Mucosa of rectum (tissue), 2 donors: ENCODE measurements around the gene OPRD1.
A peak's percentile ranks its signal among the peaks of the same experiment; 100 is the strongest.
"Not testable (repeated sequence)": the region's sequence is repeated elsewhere in the genome, so short reads cannot be mapped to it uniquely, and the experiment has no call there.

Experiments used
- H3K27ac ChIP-seq, 2 donors: one replicate each; pipeline ENCODE4 v1.7.0; 2013; ENCODE audit warnings: inconsistent platforms in 2 of 2, low read depth in 2 of 2, low read length in 2 of 2
- H3K27me3 ChIP-seq, 2 donors: one replicate each; pipeline ENCODE4 v1.7.0; 2013; ENCODE audit warnings: low read length in 2 of 2; ENCODE audit not compliant: control insufficient read depth in 2 of 2, insufficient read depth in 2 of 2
- H3K36me3 ChIP-seq, 2 donors: one replicate each; pipeline ENCODE4 v1.7.0; 2013; ENCODE audit warnings: low read length in 2 of 2; ENCODE audit not compliant: control insufficient read depth in 2 of 2, insufficient read depth in 2 of 2
- H3K4me1 ChIP-seq, 2 donors: one replicate each; pipeline ENCODE4 v1.7.0; 2013; ENCODE audit warnings: low read length in 2 of 2, mild to moderate bottlenecking in 1 of 2; ENCODE audit not compliant: control insufficient read depth in 2 of 2, insufficient read depth in 2 of 2
- H3K4me3 ChIP-seq, 2 donors: one replicate each; pipeline ENCODE4 v1.7.0; 2013; ENCODE audit warnings: low read length in 2 of 2
- H3K9ac ChIP-seq, 2 donors: one replicate each; pipeline ENCODE4 v1.7.0; 2013; ENCODE audit warnings: low read length in 2 of 2, low read depth in 1 of 2, mild to moderate bottlenecking in 1 of 2
- H3K9me3 ChIP-seq, 2 donors: one replicate each; pipeline ENCODE4 v1.7.0; 2013; ENCODE audit warnings: low read length in 2 of 2; ENCODE audit not compliant: control insufficient read depth in 2 of 2
- donor health status: healthy.
- donor health status: Normal muscosa, but diverticular disease.

Gene OPRD1

GRCh38 chr1:28860332-28861073 lies 48.5 kb downstream of the OPRD1 start:
- no peaks in the 10 kb centered on the region for H3K9me3 ChIP-seq
- no peaks in the 10 kb centered on the region for H3K36me3 ChIP-seq
- peaks cover 6 to 10% of the 10 kb centered on the region in 2 donors for H3K4me1 ChIP-seq
- peak overlapping the region in 1 of 2 donors; percentile 41 for H3K9ac ChIP-seq
- no peaks in the 10 kb centered on the region for H3K27me3 ChIP-seq
- no peak overlapping the region for H3K4me3 ChIP-seq
- peak overlapping the region; percentile 9 to 53 for H3K27ac ChIP-seq

- H3K27me3 ChIP-seq = peaks cover 0 to 2% of the 10 kb centered on the region in 2 donors
- H3K4me3 ChIP-seq = no peak overlapping the region
- H3K36me3 ChIP-seq = no peaks in the 10 kb centered on the region
- no peak overlapping the region for H3K27ac ChIP-seq
- H3K4me1 ChIP-seq = peaks cover 6 to 10% of the 10 kb centered on the region in 2 donors
- H3K9ac ChIP-seq = no peak overlapping the region
- no peaks in the 10 kb centered on the region for H3K9me3 ChIP-seq
Observed at GRCh38 chr1:28862571-28863403, 50.8 kb downstream of the OPRD1 start.

DNA sequence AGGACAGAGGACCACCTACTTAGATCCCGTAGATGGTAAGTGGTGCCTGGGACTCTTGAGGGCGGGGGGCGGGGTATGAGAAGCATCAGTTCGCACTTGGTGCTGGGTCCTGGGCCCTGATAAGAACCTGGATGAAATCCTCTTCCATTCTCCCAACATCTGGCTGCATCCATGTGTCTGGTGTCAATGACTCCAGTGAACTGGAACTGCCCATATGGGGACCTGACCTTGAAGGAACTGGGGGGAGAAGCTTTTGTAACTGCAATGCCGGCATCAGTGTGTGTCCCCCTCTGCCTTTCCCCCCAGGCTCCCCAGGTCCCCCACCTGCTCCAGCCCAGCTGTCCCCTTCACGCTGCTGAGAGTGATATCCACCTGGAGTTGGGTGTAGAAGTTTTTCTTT lies 52.7 kb downstream of the OPRD1 start:
- Histone ChIP-seq H3K4me1 (peaks cover 6 to 10% of the 10 kb centered on the region in 2 donors), H3K9me3 (no peaks in the 10 kb centered on the region), H3K27me3 (peaks cover 2% of the 10 kb centered on the region in 2 donors), H3K27ac (no peak overlapping the region), H3K36me3 (no peaks in the 10 kb centered on the region), H3K4me3 (no peak overlapping the region), H3K9ac (no peak overlapping the region)

DNA sequence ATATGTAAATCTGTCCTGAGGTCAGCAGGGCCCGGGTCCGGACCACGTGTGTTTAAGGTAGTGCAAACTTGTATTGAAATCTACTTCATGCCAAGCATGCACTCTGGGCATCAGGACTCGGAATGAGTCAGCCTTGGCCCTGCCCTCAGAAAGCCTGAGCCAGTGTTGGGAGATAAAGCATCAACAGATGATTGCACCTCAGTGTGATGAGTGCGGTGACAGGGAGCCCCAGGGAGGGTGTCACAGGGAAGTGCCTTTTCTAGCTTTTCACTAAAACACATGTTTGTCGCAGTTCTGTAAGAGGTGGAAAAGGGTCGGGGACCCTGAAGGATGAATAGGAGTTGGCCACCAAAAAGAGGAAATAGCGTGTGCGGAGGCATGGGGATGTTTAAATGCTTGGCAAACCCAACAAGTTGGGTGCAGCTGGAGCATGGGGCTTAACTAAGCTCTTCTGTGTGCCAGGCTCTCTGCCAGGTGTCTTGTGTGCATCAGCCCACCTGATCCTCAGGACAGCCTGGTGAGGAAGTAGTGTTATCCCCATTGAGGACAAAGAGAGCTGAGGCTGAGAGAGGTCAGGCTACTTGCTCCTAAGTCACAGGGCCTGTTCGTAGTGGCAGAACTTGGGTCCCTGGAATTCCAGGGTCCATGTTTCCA lies 54.2 kb downstream of the OPRD1 start:
- no peaks in the 10 kb centered on the region for H3K36me3 ChIP-seq
- H3K27ac ChIP-seq = no peak overlapping the region
- H3K4me3 ChIP-seq = no peak overlapping the region
- no peak overlapping the region for H3K9ac ChIP-seq
- H3K27me3 ChIP-seq = peaks cover 2% of the 10 kb centered on the region in 2 donors
- no peaks in the 10 kb centered on the region for H3K9me3 ChIP-seq
- H3K4me1 ChIP-seq = peaks cover 0 to 2% of the 10 kb centered on the region in 2 donors

DNA sequence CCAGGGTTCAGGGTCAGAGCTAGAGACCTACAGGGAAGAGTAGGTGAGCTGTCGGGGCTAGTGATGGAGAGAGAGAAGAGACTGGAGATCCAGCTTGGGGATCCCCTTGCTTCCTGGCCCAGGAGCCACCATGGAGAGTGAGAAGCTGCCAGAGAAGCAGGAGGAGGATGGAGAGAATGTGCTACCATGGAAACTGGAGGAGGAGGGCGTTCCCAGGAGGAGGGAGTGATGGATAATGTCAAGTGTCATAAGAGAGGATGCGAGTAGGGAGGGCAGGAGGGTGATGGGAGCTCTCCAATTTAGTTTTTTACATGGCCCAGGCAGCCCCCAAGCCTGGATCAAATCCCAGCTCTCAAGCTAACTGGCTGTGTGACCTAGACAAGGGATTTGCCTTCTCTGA lies 55.9 kb downstream of the OPRD1 start:
- H3K27me3 ChIP-seq = peaks cover 2% of the 10 kb centered on the region in 2 donors
- no peaks in the 10 kb centered on the region for H3K9me3 ChIP-seq
- H3K27ac ChIP-seq = no peak overlapping the region
- H3K36me3 ChIP-seq = no peaks in the 10 kb centered on the region
- no peak overlapping the region for H3K4me3 ChIP-seq
- H3K9ac ChIP-seq = no peak overlapping the region
- H3K4me1 ChIP-seq = no peaks in the 10 kb centered on the region

DNA sequence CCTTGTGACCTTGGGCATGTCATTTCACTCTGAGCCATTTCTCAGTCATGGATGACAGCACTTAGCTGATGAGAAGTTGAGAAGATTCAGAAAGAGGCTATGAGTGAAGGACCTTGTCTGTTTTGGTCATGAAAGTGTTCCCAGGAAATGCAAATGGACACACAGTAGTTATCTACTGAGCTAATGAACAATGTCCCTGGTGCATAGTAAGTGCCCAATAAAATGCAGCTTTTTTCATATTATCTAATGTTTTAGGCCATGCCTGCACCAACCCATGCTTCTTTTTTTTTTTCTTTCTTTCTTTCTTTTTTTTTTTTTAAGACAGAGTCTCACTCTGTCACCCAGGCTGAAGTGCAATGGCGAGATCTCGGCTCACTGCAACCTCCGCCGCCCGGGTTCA lies 58.0 kb downstream of the OPRD1 start:
- no peaks in the 10 kb centered on the region for H3K4me1 ChIP-seq
- peaks cover 2% of the 10 kb centered on the region in 2 donors for H3K27me3 ChIP-seq
- no peak overlapping the region for H3K4me3 ChIP-seq
- no peak overlapping the region for H3K9ac ChIP-seq
- H3K36me3 ChIP-seq = no peaks in the 10 kb centered on the region
- no peak overlapping the region for H3K27ac ChIP-seq
- no peaks in the 10 kb centered on the region for H3K9me3 ChIP-seq

- Histone ChIP-seq H3K4me3 (no peak overlapping the region), H3K9me3 (no peaks in the 10 kb centered on the region), H3K4me1 (no peaks in the 10 kb centered on the region), H3K36me3 (no peaks in the 10 kb centered on the region), H3K27ac (no peak overlapping the region), H3K9ac (no peak overlapping the region), H3K27me3 (peaks cover 2% of the 10 kb centered on the region in 2 donors)
Observed at GRCh38 chr1:28871631-28872401, 59.8 kb downstream of the OPRD1 start.

- not testable (repeated sequence) for H3K27me3 ChIP-seq, H3K4me3 ChIP-seq, H3K27ac ChIP-seq, H3K9me3 ChIP-seq, H3K4me1 ChIP-seq, H3K9ac ChIP-seq, H3K36me3 ChIP-seq
Observed at GRCh38 chr1:28875134-28875533, 63.2 kb downstream of the OPRD1 start.

DNA sequence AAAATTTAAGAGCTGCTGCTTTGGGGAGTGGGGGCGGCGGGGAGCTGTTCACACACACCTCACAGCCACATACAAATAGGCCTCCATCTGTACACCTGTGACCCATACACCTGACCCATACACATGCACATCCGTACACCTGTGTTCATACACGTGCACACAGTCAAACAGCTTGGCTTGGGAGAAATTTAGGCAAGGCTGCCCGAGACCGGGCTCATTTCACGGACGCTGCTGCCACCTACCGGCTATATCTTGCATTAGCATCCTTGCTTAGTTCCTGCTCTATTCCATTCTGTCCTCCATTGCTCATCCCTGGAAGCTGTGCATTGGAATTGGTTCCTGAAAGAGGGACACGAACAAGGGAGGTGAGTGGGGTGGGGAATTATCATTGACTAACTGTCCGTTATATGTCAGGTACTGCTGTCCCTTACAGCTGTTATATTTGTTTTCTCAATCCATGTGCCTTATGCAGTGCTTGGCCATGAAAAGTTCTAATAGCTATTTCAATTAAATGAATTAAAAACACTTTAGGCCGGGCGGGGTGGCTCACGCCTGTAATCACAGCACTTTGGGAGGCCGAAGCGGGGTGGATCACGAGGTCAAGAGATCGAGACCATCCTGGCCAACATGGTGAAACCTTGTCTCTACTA lies 65.3 kb downstream of the OPRD1 start:
- Histone ChIP-seq H3K4me3 (no peak overlapping the region), H3K9ac (no peak overlapping the region), H3K27ac (no peak overlapping the region), H3K9me3 (no peaks in the 10 kb centered on the region), H3K27me3 (no peaks in the 10 kb centered on the region), H3K4me1 (peaks cover 2 to 3% of the 10 kb centered on the region in 2 donors), H3K36me3 (no peaks in the 10 kb centered on the region)
